Adrenal gland (tissue), 5 donors: Measurements from ENCODE around the gene SERF2.

Source experiments
- CTCF ChIP-seq, 6 experiments: fragments of 450-650 bp in 4 of 6; fragments of 200-600 bp in 2 of 6; sonication (generic) in 1 of 6; IDR thresholded peaks; 1 replicate in 5 of 6; 2 replicates in 1 of 6; pipeline versions ENCODE4 v1.5.1 to v1.8.0; 2016 to 2021; ENCODE audit warnings: antibody characterized with exemption in 6 of 6, mild to moderate bottlenecking in 2 of 6, moderate library complexity in 1 of 6
- POLR2A ChIP-seq, 2 donors: fragments of 450-650 bp; IDR thresholded peaks; one replicate each; pipeline ENCODE4 v1.6.1; 2017; ENCODE audit warnings: antibody characterized with exemption in 2 of 2, mild to moderate bottlenecking in 2 of 2, moderate library complexity in 1 of 2
- donor health status: DM: no; HTN: no; CAD: no.

DNA sequence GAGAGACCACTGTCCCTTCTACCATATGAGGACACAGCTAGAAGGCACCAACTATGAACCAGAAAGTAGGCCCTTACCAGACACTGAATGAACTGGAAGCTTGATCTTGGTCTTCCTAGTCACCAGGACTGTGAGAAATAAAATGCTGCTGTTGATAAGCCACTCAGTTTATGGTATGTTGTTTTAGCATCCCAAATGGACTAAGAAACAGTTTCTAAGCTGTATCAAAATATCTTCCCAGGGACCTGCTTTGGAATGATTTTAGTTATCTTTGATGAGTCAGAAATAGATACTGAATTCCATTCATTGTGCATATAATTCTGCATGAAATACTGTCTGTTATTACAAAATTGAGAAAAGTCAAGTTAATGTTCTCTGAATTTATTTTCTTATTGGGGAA is 53.3 kb downstream of the SERF2 start:
- no peak for TF ChIP-seq POLR2A (IDR thresholded peaks at IDR 0.05)
- no peak for TF ChIP-seq CTCF (IDR thresholded peaks at IDR 0.05)
